ENCODE results near the gene ADORA1. TPM values are rescaled to one million over a fixed set of nuclear protein-coding genes. Genes with fewer than 3 reads are reported as not detected.

ADORA1 gene
- total RNA-seq, 1 donor from 2014 or later, result 24.0 TPM

DNA sequence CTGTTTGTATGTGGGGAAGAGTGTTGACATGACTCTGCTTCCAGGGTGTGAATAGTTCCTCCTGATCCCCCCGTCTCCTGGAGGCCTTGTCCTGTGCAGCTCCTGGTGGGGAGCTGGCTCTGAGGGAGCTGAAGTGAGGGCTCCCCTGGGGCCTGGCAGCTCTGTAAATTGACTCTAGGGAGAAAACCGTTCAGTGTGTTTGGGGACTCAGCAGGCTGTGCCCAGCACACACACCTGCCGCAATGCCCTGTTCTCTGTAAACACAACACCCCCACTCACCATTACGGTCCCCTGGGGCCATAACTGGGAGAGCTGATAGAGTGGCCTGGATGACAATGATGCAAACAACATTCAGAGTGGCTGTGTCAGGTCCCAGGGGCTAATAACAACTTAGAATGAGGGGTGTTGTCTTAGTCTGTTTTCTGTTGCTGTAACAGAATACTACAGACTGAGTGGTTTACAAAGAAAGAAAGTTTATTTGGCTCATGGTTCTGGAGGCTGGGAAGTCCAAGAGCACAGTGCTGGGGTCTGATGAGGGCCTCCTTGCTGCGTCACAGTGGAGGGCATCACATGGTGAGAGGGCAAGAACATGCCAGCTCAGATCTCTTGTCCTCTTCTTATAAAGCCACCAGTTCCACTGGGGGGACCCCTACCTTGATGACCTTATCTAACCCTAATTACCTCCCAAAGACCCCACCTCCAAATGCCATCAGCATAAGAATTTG lies 15.3 kb downstream of the ADORA1 start:
- DNase-seq, result no peak

- DNase-seq, result no peak
Measured at GRCh38 chr1:203143641-203144040, 16.1 kb downstream of the ADORA1 start.

GRCh38 chr1:203144661-203145060 lies 17.1 kb downstream of the ADORA1 start:
- peak; percentile 66 for DNase-seq

DNA sequence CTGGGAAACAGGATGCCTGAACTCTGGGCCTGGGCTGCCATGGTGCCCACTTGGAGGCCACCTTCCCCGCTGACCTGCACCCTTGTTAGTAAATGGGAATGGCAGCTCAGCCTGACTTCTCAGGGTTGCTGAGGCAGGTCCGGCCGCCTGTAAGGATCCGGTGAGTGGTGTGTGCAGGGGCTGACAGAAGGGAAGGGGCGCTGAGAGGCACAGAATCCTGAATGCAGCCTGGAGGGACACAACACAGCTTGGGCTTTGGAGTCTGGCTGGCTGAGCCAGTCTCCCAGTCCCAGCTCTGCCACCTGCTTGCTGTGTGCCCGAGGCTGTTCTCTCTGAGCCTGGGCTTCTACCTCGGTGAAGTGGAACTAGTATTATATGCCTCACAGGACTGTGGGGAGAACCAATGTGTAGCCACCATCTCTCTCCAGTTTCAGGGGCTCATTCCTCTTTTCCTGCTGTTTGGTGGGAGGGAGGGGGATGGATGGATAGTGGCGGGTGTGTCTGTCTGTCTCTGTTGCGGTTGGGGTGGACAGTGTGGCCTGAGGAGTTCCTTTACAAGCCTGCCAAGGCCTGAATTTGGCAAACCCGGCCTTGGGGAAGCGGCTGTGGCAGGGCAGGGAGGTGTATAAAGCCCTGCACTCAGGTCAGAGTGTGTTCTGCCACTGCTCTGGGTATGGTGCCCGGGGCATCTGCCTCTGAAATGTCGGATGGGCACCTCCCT lies 18.0 kb downstream of the ADORA1 start:
- DNase-seq, result no peak

DNA sequence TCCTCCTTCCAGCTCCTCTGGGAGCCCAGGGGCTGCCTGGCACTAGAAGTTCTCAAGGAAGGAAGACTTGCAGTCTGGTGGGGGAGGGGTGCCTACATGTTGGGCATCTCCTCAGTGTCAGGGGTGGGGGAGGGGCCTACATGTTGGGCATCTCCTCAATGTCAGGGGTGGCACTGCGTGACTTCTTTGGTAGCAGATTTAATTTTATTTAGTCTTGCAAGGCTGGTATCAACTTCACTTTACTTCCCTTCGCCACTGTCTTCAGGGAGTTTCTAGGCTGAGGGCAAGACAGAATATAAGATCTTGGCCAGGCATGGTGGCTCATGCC lies 18.5 kb downstream of the ADORA1 start:
- no peak for DNase-seq

- DNase-seq, result no peak
Measured at GRCh38 chr1:203146537-203146936, 19.0 kb downstream of the ADORA1 start.

GRCh38 chr1:203147376-203147775 lies 19.9 kb downstream of the ADORA1 start:
- DNase-seq, result peak; percentile 51

DNA sequence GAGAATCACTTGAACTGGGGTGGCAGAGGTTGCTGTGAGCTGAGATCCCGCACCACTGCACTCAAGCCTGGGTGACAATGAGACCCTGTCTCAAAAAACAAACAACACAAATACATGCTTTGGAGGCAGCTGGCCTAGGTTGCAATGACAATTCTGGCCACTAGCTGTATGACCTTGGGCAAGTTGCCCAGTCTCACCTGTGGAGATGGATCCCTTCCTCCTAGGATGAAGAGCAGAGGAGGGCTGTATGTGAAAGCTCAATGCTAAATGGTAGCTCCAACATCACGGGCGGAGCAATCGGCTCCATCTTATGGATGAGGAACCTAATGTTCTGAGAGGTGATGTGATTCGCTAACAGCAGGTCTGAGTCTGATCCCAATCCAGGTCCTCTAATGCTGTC lies 20.6 kb downstream of the ADORA1 start:
- no peak for DNase-seq

DNA sequence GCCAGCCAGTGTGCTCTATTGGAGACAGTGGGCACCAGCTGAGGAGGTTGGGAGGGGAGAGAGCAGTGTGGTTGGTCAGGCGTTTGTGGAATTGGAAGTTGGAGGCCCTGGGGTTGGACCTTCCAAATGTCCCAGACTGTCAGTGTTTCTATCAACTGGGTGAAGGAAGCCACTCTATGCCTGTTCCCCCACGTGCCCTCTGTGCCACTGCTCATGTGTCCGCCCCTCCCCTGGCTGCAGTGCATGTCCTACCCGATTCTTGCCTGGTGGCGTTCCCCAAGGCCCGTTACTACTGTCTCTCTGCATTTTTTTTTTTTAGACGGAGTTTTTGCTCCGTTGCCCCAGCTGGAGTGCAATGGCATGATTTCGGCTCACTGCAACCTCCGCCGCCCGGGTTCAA lies 21.1 kb downstream of the ADORA1 start:
- DNase-seq, result no peak

DNA sequence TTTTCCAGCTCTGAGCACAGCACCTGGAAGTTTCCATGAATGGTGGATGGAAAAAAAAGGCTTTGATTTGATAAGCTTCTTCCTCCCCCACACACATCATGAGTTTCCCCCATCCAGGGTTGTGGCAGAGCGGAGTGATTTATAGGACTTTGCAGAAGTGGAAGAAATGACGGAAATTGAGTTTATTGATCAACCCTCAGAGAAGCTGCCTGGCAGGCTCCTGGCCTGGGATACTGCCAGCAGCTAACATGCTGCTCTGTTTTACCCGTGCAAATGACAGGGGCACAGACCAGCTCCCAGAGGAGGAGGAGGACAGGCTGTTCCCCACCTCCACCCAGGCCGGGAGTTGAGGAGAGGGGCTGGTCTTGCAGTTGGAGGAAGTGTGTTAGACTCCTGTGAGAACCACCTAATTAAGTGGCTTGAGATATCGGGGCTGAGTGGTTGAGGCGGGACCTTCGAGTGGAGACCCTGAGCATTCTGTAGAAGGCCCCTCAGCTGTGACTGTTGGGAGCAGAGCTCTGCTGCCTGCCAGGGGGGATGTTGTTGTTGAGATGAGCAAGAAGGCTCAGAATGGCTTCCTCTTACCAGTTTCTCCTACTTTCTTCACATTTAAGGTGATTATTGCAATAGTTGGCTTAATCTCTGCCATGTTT lies 21.8 kb downstream of the ADORA1 start:
- DNase-seq, result no peak

GRCh38 chr1:203150511-203151297 lies 23.2 kb downstream of the ADORA1 start:
- no peak for DNase-seq

DNA sequence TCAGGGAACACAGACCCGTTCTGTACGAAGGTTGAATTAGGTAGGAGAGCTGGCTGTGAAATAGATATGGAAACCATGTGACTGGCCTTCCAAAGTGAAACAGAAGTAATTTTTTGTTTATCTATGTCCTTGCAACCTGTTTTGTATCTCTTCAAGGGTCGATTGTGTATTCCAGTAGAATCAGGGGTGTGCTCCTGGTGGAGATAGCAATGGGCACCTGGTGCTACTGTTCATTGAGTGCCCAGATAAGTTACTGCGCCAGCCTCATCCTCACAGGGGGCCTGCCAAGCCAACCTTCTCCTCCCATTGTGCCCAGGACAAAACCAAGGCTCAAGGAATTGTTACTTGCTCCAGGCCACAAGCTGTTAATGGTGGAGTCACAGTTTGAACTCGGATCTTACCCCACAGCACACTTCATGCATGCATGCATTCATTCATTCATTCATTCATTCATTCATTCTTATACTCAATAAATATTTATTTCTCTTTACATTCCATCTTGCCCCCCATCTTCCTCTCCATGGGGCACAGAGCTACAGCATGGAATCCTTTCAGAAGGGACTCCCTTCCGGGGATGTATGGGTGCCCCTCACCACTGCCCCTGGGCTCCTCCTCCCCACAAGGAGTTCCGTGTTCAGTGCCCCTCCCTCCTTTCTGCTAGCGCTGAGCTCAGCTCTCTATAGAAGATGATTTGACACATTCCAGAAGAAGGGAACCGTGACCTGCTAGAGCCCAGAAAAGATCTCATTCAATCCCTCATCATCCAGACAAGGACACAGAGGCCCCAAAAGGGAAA lies 24.0 kb downstream of the ADORA1 start:
- DNase-seq, result no peak

- no peak for DNase-seq
Measured at GRCh38 chr1:203152158-203153034, 24.9 kb downstream of the ADORA1 start.

DNA sequence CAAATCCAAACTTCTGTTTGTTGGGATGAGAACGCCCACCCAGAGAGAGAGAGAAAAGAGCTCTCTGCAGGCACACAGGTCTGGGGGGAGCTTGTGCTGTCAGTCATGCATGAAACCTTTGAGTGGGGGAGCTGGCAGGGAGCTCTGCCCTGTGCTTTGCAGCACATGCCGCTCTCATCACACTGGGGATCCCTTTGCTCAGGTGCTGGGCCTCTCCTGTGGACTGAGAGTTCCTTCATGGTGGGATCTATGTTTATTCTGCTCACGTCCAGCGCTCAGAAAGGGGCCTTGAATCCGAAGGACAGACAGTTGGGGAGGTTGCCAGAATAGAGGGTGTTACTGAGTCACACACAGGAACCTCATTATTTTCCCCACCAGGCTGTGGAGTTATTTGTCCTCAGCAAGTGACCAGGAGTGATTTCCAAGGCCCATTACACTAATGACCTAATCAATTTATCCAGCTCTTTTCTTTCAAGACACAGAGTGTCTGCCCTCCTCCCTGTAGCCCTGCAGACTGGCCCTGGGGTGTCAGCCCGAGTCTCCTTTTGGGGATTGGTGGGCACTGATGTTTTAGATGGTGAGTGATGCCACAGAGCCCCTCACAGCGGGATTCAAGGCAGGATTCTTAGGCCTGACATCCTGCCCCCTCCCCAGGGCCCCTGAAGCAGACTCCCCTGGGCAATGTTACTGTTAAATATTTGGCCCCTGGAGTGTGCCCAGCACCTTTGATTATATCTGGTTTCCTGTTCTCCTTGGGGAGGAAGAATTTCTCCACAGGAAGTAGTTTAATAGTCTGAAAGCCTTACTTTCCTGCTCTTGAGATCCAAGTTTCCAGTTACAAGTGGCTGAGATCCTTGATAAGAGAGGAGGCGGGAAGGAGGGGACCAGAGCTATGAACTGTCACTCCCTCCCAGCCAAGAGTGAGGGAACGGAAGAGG lies 25.8 kb downstream of the ADORA1 start:
- DNase-seq, result peak; percentile 58

DNA sequence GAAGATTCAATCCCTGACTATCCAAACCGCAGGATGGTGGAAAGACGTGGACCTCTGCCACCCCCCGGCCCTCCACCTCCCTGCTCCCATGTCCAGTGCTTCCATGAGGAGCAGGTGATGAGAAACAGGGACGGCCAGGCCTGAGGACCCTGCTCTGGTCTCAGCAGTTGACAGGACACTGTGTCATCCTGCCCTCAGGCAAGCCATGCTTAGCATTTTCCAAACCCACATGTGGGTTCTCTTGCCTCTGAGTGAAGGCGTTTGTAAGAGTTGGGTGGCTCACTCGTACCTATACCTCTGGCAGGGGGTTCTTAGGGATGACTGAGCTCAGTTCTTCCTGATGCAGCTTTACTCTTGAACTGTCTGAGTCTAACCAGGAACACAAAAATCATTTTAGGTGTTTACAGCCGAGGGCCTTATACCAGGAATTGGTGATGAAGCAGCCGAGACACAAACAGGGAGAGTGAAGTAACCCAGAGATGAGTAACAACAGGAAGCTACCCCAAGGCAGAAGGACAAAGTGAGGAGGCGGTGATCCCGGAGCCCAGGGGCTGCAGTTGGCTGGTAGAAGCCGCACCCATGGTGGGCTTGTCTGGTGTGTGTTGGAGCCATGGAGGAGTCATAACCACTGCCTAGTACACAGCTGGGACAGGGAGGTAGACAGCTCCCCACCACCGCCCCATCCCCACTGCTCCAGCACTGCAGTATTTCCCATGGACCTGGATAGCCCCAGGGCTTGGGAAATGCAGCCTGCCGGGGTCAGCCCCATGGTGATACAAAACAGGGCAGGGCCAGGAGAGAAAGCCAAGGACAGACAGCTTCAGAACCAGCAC lies 26.7 kb downstream of the ADORA1 start:
- DNase-seq, result no peak

- DNase-seq, result no peak
Measured at GRCh38 chr1:203156280-203156679, 28.8 kb downstream of the ADORA1 start.

DNA sequence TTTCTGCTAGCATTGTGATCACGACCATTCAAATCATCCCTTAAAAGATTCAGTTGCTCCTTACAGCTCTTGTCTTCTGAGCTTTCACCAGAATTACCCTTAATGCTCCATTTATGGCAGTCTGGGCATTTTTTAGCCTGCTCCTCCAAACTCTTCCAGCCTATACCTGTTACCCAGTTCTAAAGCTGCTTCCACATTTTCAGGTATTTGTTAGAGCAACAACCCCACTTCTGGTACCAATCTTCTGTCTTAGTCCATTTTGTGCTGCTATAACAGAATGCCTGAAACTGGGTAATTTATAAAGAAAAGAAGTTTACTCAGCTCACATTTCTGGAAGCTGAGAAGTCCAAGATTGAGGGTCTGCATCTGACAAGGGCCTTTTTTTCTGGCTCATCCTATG lies 30.9 kb downstream of the ADORA1 start:
- no peak for DNase-seq

DNA sequence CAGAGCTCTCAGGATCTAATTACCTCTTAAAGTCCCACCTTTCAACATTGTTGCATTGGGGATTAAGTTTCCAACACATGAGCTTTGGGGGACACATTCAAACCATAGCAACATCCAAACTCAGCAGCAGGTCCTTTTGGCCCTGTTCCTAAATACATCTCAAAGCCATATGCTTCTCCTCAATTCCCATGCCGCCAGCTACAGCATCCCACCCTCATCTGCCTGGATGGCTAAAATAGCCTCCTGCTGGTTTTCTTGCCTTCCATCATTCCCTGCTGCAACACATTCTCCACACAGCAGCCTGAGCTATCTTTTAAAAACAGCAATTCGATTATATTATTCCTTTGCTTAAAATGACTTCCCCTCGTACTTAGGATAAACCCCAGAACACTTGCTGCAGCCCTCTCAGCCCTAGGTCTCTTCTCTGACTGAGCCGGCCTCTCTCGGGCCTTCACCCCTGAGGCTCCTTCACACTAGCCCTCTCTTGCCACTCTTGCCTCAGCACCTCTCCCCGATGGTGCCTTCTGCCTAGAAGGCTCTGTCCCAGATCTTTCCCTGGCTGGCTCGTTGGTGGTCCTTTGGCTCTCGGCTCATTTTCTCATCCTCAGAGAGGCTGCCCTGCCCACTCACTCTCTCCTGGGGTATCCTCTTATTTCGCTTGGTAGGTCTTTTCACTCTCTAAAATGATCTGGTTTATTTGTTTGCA lies 31.6 kb downstream of the ADORA1 start:
- no peak for DNase-seq

All from occipital lobe (tissue), 2 donors.